ENCODE measurements around the gene EYA4. TPM values are rescaled to one million over a fixed set of nuclear protein-coding genes. Genes with fewer than 3 reads are reported as not detected.

The EYA4 gene
- total RNA-seq, 2 donors from 2014 or later: 0.06 to 0.56 TPM

DNA sequence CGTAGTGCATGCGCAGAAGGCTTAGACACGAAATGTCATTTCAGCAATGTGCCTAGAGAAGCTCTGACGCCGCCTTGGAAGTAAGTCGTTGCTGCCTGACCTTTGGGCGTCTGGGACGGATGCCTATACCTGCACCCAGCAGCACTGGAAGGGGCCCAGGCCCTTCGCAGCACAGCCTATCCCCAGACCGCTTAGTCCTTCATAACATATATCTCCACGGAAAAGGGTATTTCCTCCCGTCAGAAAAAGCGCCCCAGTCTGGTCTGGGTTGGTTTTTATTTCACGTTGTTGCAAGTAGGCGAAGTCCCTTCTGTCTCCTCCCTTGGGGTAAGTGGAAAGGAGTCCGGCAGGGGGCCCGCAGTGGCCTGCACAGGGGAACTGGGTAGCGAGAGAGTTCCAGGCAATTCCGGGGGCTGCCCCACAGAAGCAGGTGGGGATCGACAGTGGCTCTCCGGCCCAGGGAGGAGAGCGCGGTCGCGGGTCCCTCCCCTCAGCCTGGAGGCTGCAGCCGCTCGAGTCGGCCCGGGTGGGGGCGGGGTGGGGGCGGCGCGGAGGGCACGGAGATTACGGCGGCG, 559 bp upstream of the EYA4 start:
- intact Hi-C loops (cut with DNase I, micrococcal nuclease): no loop called here
- no peak for DNase-seq
- no peak for ATAC-seq

DNA sequence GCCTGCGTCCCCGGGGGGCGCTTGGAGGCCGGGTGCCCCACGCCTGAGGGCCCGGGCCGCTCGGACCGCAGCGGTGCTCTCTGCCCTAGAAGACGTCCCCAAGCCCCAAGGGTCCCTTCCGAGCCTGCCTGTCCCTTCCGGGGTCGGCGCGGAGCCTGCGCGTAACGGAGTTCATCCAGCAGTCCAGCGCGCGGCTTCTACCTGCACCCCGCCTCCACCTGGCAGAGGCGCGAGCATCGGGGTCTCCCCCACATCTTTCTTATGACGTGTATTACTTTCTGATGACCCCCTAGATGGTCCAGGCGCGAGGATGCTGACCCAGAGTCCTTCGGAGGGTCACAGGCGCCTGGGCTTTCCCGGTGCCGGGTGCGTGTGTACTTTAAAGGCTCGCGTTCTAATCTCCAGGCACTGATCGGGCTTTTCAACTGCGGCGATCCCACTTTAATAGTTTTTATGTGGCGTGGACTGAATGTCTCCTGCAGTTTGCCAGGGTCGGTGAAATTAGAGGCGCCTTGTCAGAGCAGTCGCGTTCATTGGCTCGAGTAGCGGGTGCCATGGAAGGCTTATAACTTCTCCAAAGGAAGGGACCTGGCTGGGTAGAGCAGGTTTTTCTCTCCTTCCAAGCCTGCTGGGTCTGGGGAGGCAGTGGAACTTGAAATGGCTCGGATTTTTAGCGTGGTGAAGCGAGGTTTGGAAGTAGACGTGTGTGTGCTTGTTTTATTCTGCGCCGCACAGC, 912 bp downstream of the EYA4 start:
- ATAC-seq: no peak
- DNase-seq: no peak
- intact Hi-C loops (cut with DNase I, micrococcal nuclease): no loop called here

DNA sequence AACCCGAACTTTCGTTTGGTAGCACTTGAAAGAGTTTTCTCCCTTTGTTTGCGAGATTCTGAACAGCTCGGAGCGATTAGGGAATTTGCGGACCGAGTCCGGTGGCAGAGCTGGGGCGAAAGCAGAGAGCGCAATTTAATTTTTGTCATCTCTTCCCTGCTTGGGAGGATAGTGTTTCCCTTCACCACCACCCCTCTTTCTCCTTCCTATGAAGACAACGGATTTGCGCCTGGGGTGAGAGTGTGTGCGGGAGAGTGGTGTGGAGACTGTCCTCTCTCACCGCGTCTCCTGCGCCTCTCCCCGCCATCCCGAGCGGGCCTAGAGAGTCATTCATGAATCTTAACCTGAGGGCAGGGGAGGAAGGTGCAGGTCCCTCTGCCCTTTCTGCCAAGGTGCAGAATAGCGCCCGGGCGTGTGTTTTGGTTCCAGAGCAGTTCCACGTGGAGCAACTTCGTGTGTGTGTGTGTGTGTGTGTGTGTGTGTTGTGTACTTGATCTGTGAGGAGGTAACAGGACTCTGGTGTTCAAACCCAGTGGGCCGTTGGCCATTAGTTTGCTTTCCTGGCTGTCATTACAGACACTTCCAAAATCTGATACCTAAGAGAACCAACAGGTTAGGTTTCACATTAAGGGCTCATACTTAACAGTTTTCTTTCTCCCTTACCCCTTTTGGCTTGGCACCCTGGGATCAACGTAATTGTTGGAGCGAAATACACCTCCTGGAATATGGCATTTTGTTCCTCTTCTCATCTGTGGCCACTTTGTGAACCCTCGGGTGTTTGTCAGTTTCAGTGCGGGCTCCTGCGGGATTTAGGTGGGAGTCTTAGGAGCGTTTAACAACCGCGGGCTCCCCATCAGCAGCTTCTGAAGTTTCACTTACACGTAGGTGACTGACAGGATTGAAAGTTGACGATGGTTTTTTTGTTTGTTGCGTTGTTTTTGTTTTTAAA, 1.8 kb downstream of the EYA4 start:
- ATAC-seq: no peak
- DNase-seq: no peak
- intact Hi-C loops (cut with DNase I, micrococcal nuclease): no loop called here

DNA sequence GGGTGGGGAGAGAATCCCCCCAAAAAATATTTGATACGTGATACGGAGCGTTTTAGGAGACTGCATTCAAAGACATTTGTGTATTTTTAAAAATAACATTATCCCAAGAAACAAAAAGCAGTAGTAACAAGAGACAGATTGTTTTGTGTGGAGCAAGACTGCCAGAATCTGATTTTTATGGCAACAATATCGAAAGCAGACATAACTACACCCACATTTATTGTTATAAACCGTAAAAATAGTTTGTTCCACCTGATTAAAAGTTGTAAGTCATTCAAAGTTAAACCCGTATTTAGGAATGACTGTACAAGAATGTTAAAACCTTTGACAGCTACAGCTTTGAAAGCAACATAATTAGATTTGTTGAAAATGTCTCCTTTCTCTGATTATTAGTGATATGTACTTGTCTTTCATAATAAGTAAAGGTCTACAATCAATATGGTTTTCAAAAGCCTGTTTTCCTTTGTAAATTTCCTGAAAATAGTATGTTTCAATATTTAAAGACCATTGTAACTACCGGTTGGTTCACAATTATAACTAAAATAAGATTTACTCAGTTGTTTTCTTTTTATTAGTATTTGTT, 2.7 kb downstream of the EYA4 start:
- DNase-seq: no peak
- no peak for ATAC-seq

DNA sequence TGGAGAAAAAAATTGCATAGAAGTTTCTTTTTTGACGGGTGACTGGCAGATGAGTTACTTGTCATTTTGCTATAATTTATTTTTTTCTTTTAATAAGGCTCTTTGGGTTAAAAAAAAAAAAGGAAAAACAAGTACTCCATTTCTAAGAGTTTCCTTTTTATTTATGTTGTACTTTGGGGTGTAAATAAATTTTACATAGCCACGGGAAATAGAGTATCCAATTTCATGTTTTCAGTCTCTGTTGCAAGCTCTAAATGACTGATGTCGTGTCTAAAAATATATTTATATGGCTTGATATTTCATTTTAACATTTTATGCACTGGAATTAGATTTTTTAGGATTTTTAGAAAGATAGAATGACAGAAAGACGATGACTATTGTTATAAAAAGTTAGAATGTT, 3.4 kb downstream of the EYA4 start:
- DNase-seq: no peak
- ATAC-seq: no peak
- intact Hi-C loops (cut with DNase I, micrococcal nuclease): no loop called here

More for the DNA sequence above, 2.7 kb downstream of the EYA4 start:
- intact Hi-C loops (cut with DNase I, micrococcal nuclease): no loop called here

DNA sequence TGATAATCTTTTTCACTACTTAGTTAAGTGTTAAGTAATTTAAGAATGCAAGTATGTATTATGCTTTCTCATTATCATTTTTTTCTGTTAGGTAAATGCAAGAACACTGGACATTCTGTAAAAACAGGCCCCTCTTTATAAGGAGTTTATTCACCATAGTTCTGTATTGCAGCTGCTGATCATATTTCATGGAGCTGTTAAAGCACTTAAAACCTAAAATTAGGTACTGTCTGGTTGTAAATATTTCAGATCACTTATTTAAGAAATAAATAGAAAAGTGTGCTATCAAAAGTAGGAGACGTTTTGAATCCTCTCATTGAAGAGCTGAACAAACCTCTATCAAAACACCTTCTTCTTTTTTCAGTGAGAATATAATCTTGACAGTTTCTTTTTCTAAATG, 3.9 kb downstream of the EYA4 start:
- ATAC-seq: no peak
- DNase-seq: no peak
- intact Hi-C loops (cut with DNase I, micrococcal nuclease): no loop called here

DNA sequence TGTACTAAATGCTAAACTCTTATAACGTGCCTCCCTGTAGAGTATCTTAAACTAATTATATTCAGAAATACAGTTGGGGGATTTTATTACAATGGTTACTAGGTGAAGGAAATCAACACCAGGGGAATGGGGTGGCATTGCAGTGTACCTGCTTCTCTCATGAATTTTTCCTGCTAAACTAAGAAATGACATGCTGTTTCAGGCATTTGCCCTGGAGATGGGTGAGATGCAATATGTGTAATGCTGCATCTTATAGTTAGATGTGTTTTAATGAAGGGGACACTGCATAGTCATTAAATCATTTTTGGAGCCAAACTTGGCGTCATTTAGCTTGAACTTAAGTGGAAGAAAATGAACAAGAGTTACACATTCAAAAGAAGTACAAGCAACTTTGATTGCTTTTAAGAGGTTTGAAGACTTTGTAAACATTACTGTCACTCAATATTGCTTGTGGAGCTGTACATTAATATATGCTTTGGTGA, 4.3 kb downstream of the EYA4 start:
- ATAC-seq (no peak), DNase-seq (no peak)
- intact Hi-C loops (cut with DNase I, micrococcal nuclease): no loop called here

DNA sequence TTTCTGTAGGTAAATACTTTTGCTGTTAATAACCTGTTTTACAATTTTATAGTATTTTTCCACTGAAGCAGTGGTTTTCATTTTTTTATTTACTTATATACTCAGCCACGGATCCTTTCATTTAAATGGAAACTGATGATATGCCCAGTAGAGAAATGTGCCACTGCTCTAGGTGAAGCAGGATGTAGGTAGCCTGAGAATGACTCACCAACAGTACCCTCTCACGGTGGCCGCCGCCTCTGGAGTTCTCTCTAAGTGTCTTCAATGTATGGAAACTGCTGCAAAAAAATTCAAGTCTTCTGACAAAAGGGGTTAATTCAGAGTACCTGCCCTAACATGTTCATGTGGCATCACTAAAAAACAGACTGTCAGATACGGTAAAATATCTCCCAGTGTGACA, 6.4 kb downstream of the EYA4 start:
- no peak for ATAC-seq
- no peak for DNase-seq
- intact Hi-C loops (cut with DNase I, micrococcal nuclease): no loop called here

DNA sequence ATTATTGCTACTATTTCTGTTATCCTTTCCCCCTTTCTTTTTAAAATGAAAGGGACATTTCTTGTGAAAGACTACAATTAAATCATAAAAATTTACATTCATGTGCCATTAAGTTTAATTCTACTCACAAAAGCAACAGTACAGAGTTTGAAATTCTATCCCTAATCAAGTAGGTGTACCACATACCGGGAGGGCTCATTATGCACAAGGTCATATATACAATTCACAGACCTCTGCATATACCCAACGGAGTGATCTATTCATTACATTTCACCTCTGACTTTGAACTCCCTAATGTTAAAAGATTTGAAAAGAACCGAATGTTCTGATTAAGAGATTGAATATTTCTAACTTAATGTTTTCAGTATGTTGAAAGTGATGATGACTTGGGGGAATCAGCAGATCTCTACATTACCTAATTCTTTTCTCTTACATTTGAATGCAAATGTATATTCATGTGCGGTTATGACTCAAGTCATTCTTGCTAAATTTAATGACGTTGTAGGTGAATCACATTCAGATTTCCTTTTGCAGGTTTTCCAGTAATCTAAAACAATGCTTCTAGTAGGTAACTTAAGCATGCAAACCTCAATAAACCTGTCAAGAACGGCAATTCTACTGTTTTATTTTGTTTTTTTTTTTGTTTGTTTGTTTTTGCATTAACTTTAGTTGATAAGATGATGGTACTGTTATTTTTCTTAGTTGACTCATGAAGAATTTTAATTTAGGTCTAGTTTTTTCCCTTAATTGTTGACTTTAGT, 7.3 kb downstream of the EYA4 start:
- intact Hi-C loops (cut with DNase I, micrococcal nuclease): no loop called here
- no peak for DNase-seq
- no peak for ATAC-seq

DNA sequence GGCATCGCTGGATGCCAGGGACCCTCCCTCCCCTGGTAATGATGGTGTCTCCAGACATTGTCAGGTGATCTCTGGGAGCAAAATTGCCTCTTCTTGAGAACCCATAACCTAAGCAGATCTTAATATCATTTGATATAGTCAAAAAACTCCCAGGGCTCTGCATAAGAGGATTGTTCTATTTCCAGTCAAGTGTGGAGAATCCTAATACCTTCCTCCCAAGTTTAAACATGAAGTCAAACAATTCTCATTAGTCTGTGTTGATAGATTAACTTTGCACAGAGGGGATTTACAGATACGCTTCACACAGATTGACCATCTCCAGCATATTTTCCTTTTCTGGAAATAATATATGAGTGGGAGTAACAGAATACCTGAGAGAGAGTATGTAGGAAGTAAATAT, 10.5 kb downstream of the EYA4 start:
- intact Hi-C loops (cut with DNase I, micrococcal nuclease): no loop called here

DNA sequence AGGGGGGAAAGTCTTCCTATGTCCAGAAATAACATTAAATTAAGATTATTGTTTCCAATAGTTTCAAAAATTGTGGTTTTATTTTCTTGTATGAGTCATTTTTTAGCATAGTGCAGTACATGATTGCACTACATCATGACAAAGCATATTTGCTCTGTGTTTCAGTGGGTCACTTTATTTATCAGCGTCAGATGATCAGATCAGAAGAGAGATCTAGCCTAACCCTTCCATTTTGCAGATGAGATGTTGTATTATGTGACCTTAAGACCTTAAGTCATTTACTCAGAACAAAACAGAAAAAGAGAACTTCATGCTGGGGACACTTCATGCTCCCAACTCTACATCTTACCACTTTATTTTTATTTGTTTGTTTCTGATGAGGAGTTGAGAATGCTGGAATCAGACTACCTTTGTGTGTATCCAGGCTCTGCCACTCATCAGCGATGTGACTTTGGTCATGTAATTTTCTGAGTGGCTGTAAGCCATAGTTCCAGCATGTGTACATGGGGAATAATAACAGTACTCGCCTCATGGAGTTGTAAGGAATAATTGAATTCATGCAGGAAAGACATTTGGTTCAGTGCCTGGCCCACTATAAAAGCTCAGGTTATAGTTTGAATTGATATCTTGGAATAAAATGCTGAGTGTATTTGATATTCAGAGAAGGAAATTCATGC, 13.5 kb downstream of the EYA4 start:
- DNase-seq (no peak), ATAC-seq (no peak)
- intact Hi-C loops (cut with DNase I, micrococcal nuclease): no loop called here

More for the DNA sequence above, 10.5 kb downstream of the EYA4 start:
- DNase-seq (no peak), ATAC-seq (no peak)

DNA sequence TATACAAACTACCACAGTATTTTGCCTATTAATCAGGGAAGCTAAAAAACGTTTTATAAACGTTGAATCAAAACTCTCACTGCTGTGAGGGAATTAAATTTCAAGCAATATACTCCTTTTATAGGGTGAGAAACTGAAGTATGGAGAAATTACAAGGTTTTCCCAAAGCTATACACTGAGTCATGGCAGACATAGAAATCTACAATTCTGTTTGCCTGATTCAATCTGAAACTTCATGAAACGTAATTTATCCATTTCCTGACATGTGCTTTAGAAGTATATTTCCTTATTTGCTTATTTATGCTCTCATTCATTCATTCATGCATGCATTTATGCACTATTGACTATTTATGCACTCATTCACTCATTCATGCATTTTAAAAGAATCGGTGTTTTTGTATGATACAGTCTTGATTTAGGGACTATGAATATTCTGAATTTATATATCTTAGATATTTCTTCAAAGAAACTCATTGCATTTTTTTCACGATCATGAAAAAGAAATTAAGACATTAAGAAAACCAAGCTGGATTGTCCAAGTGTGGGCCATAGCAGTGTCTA, 16.5 kb downstream of the EYA4 start:
- DNase-seq (no peak), ATAC-seq (no peak)
- intact Hi-C loops (cut with DNase I, micrococcal nuclease): no loop called here

DNA sequence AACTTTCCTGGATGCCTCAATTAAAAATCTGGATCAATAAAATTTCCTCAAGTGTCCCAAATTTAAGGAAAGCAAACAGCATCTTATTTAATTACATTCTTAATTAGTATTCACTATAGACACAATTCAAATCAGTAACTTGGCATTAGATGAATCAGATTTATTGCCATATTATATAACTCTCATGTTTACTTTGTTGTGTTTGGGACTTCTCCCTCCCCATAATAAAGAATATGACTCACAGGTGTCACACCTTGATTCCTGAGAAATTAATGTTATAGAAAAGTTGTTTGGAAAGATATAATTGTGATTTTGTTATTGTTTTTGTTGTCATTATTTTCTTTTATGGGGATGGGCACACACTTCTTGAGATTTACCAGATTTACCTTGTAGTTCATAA, 18.4 kb downstream of the EYA4 start:
- ATAC-seq (no peak), DNase-seq (no peak)
- intact Hi-C loops (cut with DNase I, micrococcal nuclease): no loop called here

DNA sequence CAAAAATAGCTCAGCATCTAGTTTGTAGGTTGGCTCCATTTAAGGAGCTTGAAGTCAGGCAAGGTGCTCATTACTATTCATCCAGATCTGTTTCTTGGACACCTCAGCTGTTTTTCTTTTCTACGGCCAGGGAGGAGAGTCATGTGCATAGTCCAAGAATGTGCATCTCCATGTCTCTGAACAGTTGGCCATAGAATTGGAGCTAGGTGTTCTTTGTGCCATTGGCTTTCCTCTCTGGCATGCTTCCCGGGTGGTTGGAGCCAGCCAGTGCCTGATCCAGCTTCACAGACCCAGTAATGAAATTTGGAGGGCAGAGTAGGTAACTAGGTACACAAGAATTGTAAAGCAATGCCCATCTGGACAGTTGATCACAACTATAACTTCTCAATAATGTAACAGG, 21.6 kb downstream of the EYA4 start:
- ATAC-seq: no peak

DNA sequence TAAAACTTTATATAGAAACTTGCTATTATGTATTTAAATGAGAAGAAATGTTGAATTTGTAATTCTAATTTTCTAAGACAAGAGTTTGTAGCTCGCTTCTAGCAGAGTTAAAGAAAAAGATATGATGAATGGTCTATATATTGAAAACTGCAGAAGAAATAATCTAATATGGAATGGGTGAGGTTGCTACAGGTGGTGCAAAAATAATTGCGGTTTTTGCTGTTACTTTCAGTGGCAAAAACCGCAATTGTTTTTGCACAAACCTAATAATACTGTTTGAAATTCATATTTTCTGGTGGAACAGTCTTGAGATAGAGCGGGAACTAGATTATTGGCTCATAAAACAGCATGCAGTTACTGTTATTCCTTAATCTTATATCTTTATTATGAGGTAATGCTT, 23.9 kb downstream of the EYA4 start:
- DNase-seq (no peak), ATAC-seq (no peak)
- intact Hi-C loops (cut with DNase I, micrococcal nuclease): no loop called here

More for the DNA sequence above, 21.6 kb downstream of the EYA4 start:
- intact Hi-C loops (cut with DNase I, micrococcal nuclease): no loop called here
- DNase-seq: no peak

DNA sequence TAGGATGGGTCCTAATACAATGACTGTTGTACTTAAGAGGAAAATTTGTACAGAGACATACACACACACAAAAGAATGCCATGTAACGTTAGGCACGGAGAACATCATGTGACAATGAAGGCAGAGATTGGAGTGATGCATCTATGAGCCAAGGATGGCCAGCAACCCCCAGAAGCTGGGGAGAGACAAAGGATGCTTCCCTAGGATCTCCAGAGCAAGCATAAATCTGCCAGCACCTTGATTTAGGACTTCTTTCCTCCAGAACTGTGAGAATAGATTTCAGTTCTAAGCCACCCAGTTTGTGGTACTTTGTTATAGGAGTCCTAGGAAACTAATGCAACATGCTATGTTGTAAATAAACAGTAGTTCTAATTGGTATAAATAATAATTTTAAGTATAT, 25.0 kb downstream of the EYA4 start:
- DNase-seq: no peak
- intact Hi-C loops (cut with DNase I, micrococcal nuclease): no loop called here

DNA sequence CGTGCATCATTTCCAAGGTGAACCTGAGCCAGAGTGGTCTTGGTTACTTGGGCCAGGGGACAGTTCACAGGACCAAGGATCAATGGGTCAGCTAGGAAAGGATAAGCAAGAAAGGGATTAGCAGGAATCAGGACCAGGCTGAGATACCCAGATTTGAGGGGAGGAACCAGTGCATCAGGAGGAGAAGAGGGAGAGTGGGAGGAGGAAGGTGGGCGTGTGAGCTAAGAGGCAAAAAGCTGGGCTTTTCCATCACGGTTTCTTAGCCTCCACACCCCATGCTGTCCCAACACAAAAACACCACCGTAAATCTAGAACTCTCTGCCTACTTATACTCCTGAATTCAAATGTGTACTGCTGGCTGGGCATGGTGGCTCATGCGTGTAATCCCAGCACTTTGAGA, 27.5 kb downstream of the EYA4 start:
- DNase-seq (no peak), ATAC-seq (no peak)
- intact Hi-C loops (cut with DNase I, micrococcal nuclease): no loop called here

More for the DNA sequence above, 25.0 kb downstream of the EYA4 start:
- ATAC-seq: no peak

DNA sequence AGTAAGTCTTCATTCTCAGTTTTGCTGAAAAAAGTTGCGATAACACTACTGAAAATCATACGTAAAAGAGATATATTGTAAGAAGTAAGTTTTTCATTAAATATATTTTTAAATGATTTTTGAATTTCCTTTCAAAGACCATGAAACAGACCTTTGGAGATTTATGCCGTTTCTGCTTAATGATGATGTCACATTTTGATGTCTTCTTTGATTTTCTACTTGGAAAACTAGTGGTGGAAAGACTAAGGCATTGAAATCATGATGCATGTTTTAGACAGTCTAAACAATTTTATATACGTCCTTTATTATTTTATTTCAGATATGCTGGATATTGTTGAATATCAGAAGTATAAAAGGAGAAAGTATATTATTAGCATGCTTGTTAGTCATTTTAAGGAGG, 33.7 kb downstream of the EYA4 start:
- DNase-seq: no peak
- ATAC-seq: no peak
- intact Hi-C loops (cut with DNase I, micrococcal nuclease): no loop called here
